ENCODE measurements around the gene MYH4.

MYH4 gene

GRCh38 chr17:10421900-10422542 is 47.3 kb downstream of the MYH4 start, which contains the start of gene MYH8:
Gene MYH8 (minus strand): TSS chr17:10421950. CDS start chr17:10420227, 1,723 bp downstream.
- no peak for DNase-seq (ENCODE audit: low read depth in 3 of 3)

- DNase-seq (ENCODE audit: low read depth in 3 of 3) = no peak
Measured at GRCh38 chr17:10421211-10421610, 48.1 kb downstream of the MYH4 start.

- no peak for DNase-seq (ENCODE audit: low read depth in 3 of 3)
Measured at GRCh38 chr17:10420811-10421210, 48.5 kb downstream of the MYH4 start.

- DNase-seq (ENCODE audit: low read depth in 3 of 3) = no peak
Measured at GRCh38 chr17:10417431-10417830, 51.9 kb downstream of the MYH4 start.

- no peak for DNase-seq (ENCODE audit: low read depth in 3 of 3)
Measured at GRCh38 chr17:10415161-10415560, 54.2 kb downstream of the MYH4 start.

- DNase-seq (ENCODE audit: low read depth in 3 of 3) = no peak
Measured at GRCh38 chr17:10403589-10403988, 65.8 kb downstream of the MYH4 start.

- DNase-seq (ENCODE audit: low read depth in 3 of 3) = no peak
Measured at GRCh38 chr17:10398352-10398751, 71.0 kb downstream of the MYH4 start.

- no peak for DNase-seq (ENCODE audit: low read depth in 3 of 3)
Measured at GRCh38 chr17:10396524-10397163, 72.7 kb downstream of the MYH4 start.

GRCh38 chr17:10394201-10394887 is 75.0 kb downstream of the MYH4 start:
- no peak for DNase-seq (ENCODE audit: low read depth in 3 of 3)
